Activated T-helper 9 cell treated with anti-CD3 and anti-CD28 coated beads, Interleukin-2, amount 50 U/mL, for 16 hours (primary cell): Measurements from ENCODE around the gene ZIC1.

Experiments
- DNase-seq: peaks from one replicate; pipeline ENCODE4 v3.0.0-alpha.2; 2020; ENCODE audit warnings: low read depth

ZIC1 gene

GRCh38 chr3:147409143-147410115 is at the start of gene ZIC1:
Gene ZIC1, plus strand, starts transcription at chr3:147409365. Its CDS starts 748 bp downstream, at chr3:147410113.
- DNase-seq: no peak

GRCh38 chr3:147360051-147360439 is 49.1 kb upstream of the ZIC1 start:
- no peak for DNase-seq

GRCh38 chr3:147360646-147361453 is 48.3 kb upstream of the ZIC1 start:
- DNase-seq: no peak

GRCh38 chr3:147361454-147362420 is 47.4 kb upstream of the ZIC1 start:
- no peak for DNase-seq

GRCh38 chr3:147364771-147365170 is 44.4 kb upstream of the ZIC1 start:
- DNase-seq: no peak

GRCh38 chr3:147365196-147366115 is 43.7 kb upstream of the ZIC1 start:
- no peak for DNase-seq

- no peak for DNase-seq
Measured at GRCh38 chr3:147367676-147368075, 41.5 kb upstream of the ZIC1 start.

GRCh38 chr3:147368151-147368550 is 41.0 kb upstream of the ZIC1 start:
- DNase-seq: no peak

- DNase-seq: no peak
Measured at GRCh38 chr3:147368561-147369221, 40.5 kb upstream of the ZIC1 start.

- DNase-seq: no peak
Measured at GRCh38 chr3:147369231-147369630, 39.9 kb upstream of the ZIC1 start.

- no peak for DNase-seq
Measured at GRCh38 chr3:147369661-147370123, 39.5 kb upstream of the ZIC1 start.

GRCh38 chr3:147370349-147370748 is 38.8 kb upstream of the ZIC1 start:
- no peak for DNase-seq

- no peak for DNase-seq
Measured at GRCh38 chr3:147371140-147371539, 38.0 kb upstream of the ZIC1 start.

- DNase-seq: no peak
Measured at GRCh38 chr3:147371771-147372340, 37.3 kb upstream of the ZIC1 start.

- no peak for DNase-seq
Measured at GRCh38 chr3:147372525-147373027, 36.6 kb upstream of the ZIC1 start.

GRCh38 chr3:147373301-147373700 is 35.9 kb upstream of the ZIC1 start:
- DNase-seq: no peak

- no peak for DNase-seq
Measured at GRCh38 chr3:147377412-147378367, 31.5 kb upstream of the ZIC1 start.

GRCh38 chr3:147379651-147380050 is 29.5 kb upstream of the ZIC1 start:
- no peak for DNase-seq
